Fibroblast of the aortic adventitia (primary cell): Measurements from ENCODE around the gene CHMP4A. TPM values are rescaled to one million over a fixed set of nuclear protein-coding genes. Genes with fewer than 3 reads are reported as not detected.

ENCODE experiments used
- DNase-seq: peaks from one replicate; pipeline ENCODE4 v3.0.0-alpha.2; 2010; ENCODE audit warnings: low read depth
- H3K4me3 ChIP-seq: 2 replicates; pipeline ENCODE4 v1.5.1; 2011; ENCODE audit warnings: low read depth, mild to moderate bottlenecking, control low read depth, low read length, moderate library complexity
- total RNA-seq: library from RNA; depleted of rRNA; stranded (reverse); fragments of >200 nt; gene quantifications from 2 replicates; pipeline ENCODE4 v1.2.3, GENCODE V29; 2012; ENCODE audit warnings: low replicate concordance
- TF ChIP-seq, protein P1 (sequence below): IDR thresholded peaks from 2 replicates; pipeline ENCODE4 v1.5.1; 2011; ENCODE audit warnings: mild to moderate bottlenecking, low read length, control low read depth, inconsistent platforms; ENCODE audit not compliant: insufficient read depth

The CHMP4A gene
- total RNA-seq, 1 donor, result 70.7 TPM

DNA sequence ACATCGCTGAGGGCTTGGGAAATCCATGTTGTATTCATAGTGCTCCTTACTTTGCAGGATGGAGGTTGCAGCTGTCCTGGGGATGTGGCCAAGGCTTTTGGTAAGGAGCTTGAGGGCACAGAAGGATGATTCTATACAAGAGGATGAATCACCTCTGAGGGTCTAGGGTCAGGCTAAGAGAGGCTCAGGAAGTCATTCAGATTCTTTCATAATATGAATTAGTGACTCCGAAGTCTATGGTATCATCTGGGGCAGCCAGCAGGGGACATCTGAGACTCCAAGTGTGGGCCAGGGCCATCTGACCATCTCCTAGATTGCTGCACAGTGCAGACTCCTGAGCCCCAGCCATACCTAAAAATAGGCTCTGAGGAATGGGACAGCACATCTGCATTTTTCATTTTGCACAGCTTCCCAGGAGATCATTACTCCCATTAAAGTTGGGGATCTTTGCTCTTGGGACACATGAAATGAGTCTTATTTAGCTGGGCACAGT, 24.2 kb upstream of the CHMP4A start:
- no peak overlapping the region for H3K4me3 ChIP-seq
- no peak for DNase-seq
- TF ChIP-seq, protein P1, sequence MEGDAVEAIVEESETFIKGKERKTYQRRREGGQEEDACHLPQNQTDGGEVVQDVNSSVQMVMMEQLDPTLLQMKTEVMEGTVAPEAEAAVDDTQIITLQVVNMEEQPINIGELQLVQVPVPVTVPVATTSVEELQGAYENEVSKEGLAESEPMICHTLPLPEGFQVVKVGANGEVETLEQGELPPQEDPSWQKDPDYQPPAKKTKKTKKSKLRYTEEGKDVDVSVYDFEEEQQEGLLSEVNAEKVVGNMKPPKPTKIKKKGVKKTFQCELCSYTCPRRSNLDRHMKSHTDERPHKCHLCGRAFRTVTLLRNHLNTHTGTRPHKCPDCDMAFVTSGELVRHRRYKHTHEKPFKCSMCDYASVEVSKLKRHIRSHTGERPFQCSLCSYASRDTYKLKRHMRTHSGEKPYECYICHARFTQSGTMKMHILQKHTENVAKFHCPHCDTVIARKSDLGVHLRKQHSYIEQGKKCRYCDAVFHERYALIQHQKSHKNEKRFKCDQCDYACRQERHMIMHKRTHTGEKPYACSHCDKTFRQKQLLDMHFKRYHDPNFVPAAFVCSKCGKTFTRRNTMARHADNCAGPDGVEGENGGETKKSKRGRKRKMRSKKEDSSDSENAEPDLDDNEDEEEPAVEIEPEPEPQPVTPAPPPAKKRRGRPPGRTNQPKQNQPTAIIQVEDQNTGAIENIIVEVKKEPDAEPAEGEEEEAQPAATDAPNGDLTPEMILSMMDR, result no peak

DNA sequence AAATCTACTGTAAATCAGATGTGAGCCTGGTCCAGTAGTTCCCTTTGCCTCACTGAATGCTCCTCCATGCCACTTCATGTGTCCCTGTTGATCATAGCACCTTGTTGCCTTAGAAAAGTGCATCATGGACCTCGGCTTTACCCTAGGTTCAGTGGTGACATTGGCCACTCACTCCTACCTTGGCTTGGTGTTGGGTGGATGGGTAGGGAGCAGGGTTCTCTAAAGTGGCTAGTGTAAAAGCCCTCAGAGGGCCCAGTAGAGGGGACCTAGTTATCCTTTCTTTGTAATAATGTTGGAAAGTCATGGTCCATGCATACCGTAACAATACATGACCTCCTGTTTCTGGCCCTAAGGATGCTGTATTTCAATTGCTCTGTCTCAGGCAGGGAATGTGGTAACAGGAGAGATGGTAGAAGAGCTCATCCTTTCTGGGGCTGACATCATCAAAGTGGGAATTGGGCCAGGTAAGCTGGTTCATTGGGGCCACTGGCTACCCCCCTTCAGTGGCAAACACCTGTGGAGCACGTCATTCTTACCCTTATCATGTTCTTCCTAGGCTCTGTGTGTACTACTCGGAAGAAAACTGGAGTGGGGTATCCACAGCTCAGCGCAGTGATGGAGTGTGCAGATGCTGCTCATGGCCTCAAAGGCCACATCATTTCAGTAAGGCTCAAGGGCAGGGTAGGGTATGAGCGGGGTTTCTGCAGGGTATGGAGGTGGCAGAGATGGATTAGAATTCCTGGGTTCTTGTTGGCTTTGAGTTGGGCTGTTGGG, 23.6 kb upstream of the CHMP4A start:
- DNase-seq, result no peak
- TF ChIP-seq, protein P1, result no peak
- H3K4me3 ChIP-seq, result no peak overlapping the region

GRCh38 chr14:24235804-24236688, 22.8 kb upstream of the CHMP4A start:
- no peak overlapping the region for H3K4me3 ChIP-seq
- TF ChIP-seq, protein P1, result no peak
- no peak for DNase-seq

DNA sequence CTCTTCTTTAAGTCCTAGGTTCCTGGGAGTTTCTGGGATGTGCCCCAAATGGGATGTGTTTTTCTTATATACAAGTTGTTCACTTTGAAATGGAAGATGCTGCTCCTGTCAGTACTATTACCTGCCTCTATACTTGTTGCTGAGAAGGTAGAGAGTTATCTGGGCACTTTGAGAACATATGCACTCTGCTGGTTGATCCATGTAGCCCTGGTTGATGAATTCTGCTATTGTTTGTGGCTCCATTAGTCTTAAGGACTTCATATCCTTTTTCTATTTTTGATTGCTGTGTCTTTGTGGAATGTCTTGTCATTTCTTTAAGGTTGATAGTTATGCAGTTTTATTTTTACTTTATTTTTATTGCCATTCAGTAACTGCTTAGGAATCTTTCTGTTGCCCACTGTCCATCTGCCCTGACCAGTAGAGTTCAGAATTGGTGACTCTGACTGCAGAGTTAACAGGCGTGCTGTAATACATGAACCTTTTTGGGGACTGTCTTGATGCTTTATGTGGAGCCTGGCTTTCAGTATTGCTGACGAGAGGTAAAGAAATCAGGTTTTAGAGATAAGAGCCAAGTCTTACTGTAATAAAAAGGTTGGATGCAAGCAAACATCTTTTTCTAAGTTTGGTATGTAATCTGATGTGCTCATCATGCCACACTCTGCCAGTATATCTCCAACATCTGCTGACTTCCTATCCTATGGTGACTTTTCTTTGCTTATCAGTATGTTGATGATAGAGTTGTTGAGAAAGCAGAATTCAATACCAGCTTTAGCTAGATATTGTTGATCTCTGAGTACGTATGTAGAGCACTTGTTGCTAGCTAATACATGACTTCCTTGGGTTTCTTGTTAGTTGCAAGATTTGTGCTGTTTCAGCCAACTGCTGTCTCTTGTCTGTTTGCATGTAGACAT, 21.1 kb upstream of the CHMP4A start:
- H3K4me3 ChIP-seq, result no peak overlapping the region
- DNase-seq, result no peak
- TF ChIP-seq, protein P1, result no peak

- no peak for DNase-seq
- peak overlapping the region; percentile 97 for H3K4me3 ChIP-seq
- TF ChIP-seq, protein P1, result no peak
Observed at GRCh38 chr14:24233538-24233866, 20.2 kb upstream of the CHMP4A start.

- TF ChIP-seq, protein P1, result no peak
- peak within 1 kb of the TSS; percentile 97 for H3K4me3 ChIP-seq
- no peak for DNase-seq
Observed at GRCh38 chr14:24232645-24233537, 19.6 kb upstream of the CHMP4A start, which contains the start of gene GMPR2. Gene GMPR2 (plus strand): TSS chr14:24232929. CDS start chr14:24233254, 325 bp downstream.
